ENCODE data around the gene KMT2E.

DNA sequence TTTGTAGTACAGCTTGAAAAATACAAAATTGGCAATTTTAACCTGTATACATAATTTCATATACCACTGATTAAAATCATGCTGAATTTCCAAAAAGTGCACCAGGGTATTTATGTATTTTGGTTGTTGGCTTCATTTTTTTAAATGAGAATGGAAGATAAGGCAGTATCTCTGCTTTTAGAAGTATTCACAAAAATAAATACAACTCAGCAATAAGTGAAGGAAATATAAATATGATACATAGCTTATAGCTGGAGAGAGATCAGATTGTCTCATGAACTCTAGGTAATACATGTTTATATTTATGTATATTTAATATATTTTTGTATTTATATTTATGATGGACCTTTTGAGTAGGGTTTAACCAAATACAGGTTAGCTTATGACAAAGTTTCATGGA lies 81.0 kb downstream of the KMT2E start:
- TF ChIP-seq TCF7L2 (IDR thresholded peaks at IDR 0.05; ENCODE audit: borderline replicate concordance, low read depth, low read length) = no peak
- no peak for TF ChIP-seq SP2 (tag by site-specific recombination; IDR thresholded peaks at IDR 0.05)
- no peak for TF ChIP-seq CTCF (tag by site-specific recombination; IDR thresholded peaks at IDR 0.05)
- no peak for TF ChIP-seq ZNF785 (tag by site-specific recombination; IDR thresholded peaks at IDR 0.05)

Measured in HEK293 (cell line).